Neural cell (in vitro differentiated cells): Measurements from ENCODE around the gene EPHA6. TPM values are rescaled to one million over a fixed set of nuclear protein-coding genes. Genes with fewer than 3 reads are reported as not detected.

ENCODE experiments used
- H2AFZ ChIP-seq: fragments of 200-600, 300-800 bp; sonication (generic), shearing (Covaris generic); 2 replicates; pipeline ENCODE4 v1.6.0; 2014; ENCODE audit warnings: low read depth, mild to moderate bottlenecking, antibody characterized with exemption, low read length, moderate library complexity
- H3F3A ChIP-seq: fragments of 200-600 bp; shearing (Covaris generic); 2 replicates; pipeline ENCODE4 v1.6.1; 2016; ENCODE audit warnings: mild to moderate bottlenecking, moderate library complexity, mixed read lengths, antibody characterized with exemption, low read length; ENCODE audit not compliant: insufficient read depth, poor library complexity, severe bottlenecking
- H3K27ac ChIP-seq: fragments of 200-600, 300-800 bp; sonication (generic), shearing (Covaris generic); 2 replicates; pipeline ENCODE4 v1.5.1; 2014; ENCODE audit warnings: mild to moderate bottlenecking, low read length, moderate library complexity
- H3K27me3 ChIP-seq: fragments of 300-800, 200-600 bp; sonication (generic), shearing (Covaris generic); 2 replicates; pipeline ENCODE4 v1.6.0; 2014; ENCODE audit warnings: mild to moderate bottlenecking, low read depth, low read length, moderate library complexity; ENCODE audit not compliant: insufficient read depth
- H3K36me3 ChIP-seq: fragments of 300-800, 200-600 bp; sonication (generic), shearing (Covaris generic); 2 replicates; pipeline ENCODE4 v1.5.1; 2014; ENCODE audit warnings: mild to moderate bottlenecking, antibody characterized with exemption, low read length, moderate library complexity; ENCODE audit not compliant: insufficient read depth
- H3K4me2 ChIP-seq: fragments of 300-800, 200-600 bp; sonication (generic), shearing (Covaris generic); 2 replicates; pipeline ENCODE4 v1.6.0; 2014; ENCODE audit warnings: mild to moderate bottlenecking, low read length
- H3K4me3 ChIP-seq: fragments of 300-800, 200-600 bp; sonication (generic), shearing (Covaris generic); 2 replicates; pipeline ENCODE4 v1.5.1; 2014; ENCODE audit warnings: mild to moderate bottlenecking, low read length, moderate library complexity
- H3K79me2 ChIP-seq: fragments of 200-600 bp; shearing (Covaris generic); replicated peaks from 2 replicates; pipeline ENCODE4 v1.6.0; 2014; ENCODE audit warnings: mild to moderate bottlenecking, low read length, moderate library complexity; ENCODE audit not compliant: insufficient read depth
- H3K9ac ChIP-seq: fragments of 300-800, 200-600 bp; sonication (generic), shearing (Covaris generic); 2 replicates; pipeline ENCODE4 v1.6.1; 2016; ENCODE audit warnings: mild to moderate bottlenecking, low read length, mixed read lengths
- H3K9me2 ChIP-seq: fragments of 200-600 bp; shearing (Covaris generic); 2 replicates; pipeline ENCODE4 v1.6.1; 2016; ENCODE audit warnings: mild to moderate bottlenecking, low read length, mixed read lengths; ENCODE audit not compliant: insufficient read depth
- H3K9me3 ChIP-seq: fragments of 200-600, 300-800 bp; sonication (generic), shearing (Covaris generic); 2 replicates; pipeline ENCODE4 v1.6.1; 2016; ENCODE audit warnings: mild to moderate bottlenecking, mixed run types, low read length, moderate library complexity, mixed read lengths
- H4K20me1 ChIP-seq: fragments of 200-600 bp; shearing (Covaris generic); 2 replicates; pipeline ENCODE4 v1.6.1; 2016; ENCODE audit warnings: mild to moderate bottlenecking, mixed run types; ENCODE audit not compliant: insufficient read depth
- EP300 ChIP-seq: fragments of 450-650 bp; conservative IDR thresholded peaks from 2 replicates; pipeline ENCODE4 v1.6.1; 2014; ENCODE audit warnings: antibody characterized with exemption, mild to moderate bottlenecking, moderate library complexity; ENCODE audit not compliant: poor library complexity, severe bottlenecking
- EZH2 ChIP-seq: fragments of 200-600, 300-800 bp; shearing (Covaris generic), sonication (generic); IDR thresholded peaks from 2 replicates; pipeline ENCODE4 v1.6.1; 2014; ENCODE audit warnings: antibody characterized with exemption, low read length, borderline replicate concordance, mild to moderate bottlenecking; ENCODE audit not compliant: insufficient read depth, poor library complexity, severe bottlenecking
- MXI1 ChIP-seq: fragments of 450-650 bp; conservative IDR thresholded peaks from 2 replicates; pipeline ENCODE4 v1.6.1; 2014; ENCODE audit warnings: antibody characterized with exemption, mild to moderate bottlenecking; ENCODE audit not compliant: poor library complexity, severe bottlenecking
- POLR2AphosphoS5 ChIP-seq: IDR thresholded peaks from 2 replicates; pipeline ENCODE4 v1.6.1; 2012
- RAD21 ChIP-seq: fragments of 450-650 bp; conservative IDR thresholded peaks from 2 replicates; pipeline ENCODE4 v1.6.1; 2014; ENCODE audit warnings: antibody characterized with exemption, mild to moderate bottlenecking, moderate library complexity
- SMC3 ChIP-seq: fragments of 450-650 bp; conservative IDR thresholded peaks from 2 replicates; pipeline ENCODE4 v1.6.1; 2014; ENCODE audit warnings: antibody characterized with exemption, mild to moderate bottlenecking, moderate library complexity; ENCODE audit not compliant: poor library complexity
- TAF1 ChIP-seq: IDR thresholded peaks from 2 replicates; pipeline ENCODE4 v1.6.1; 2012; ENCODE audit warnings: low read depth
- polyA plus RNA-seq: library from polyadenylated mRNA; depleted of rRNA; stranded (reverse); fragments of >200 nt; gene quantifications from 2 replicates; pipeline ENCODE4 v1.2.3, GENCODE V29; 2014
- TF ChIP-seq, protein P1 (sequence below): fragments of 450-650 bp; IDR thresholded peaks from 2 replicates; pipeline ENCODE4 v1.5.1; 2014; ENCODE audit warnings: antibody characterized with exemption, mild to moderate bottlenecking, moderate library complexity; ENCODE audit not compliant: poor library complexity, severe bottlenecking
- TF ChIP-seq, protein P2 (sequence below): IDR thresholded peaks from 2 replicates; pipeline ENCODE4 v1.6.1; 2012; ENCODE audit warnings: borderline replicate concordance

EPHA6 gene
- polyA plus RNA-seq, 1 donor from 2014 or later: 0.56 TPM

DNA sequence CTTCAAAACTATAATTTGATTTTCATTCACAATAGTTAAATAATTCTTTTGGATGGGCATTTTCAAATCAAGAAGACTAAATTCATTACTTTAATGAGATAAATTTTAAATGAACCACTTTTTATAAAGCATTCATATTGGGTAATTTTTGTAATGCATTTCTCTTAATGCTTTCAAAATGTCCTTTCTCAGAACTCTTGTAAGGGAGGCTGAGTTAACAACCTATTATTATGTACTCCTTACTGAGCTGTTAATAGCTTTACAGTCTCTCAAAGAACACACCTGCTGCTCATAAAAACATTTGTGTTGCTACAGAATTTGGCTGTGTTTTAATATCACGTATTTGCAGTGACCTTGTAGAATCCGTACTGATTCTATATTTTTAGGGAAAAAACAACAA is 616.2 kb downstream of the EPHA6 start:
- no peaks in the 10 kb centered on the region for H3K36me3 ChIP-seq
- no peaks in the 10 kb centered on the region for H3K79me2 ChIP-seq
- no peaks in the 10 kb centered on the region for H3K9me2 ChIP-seq
- peak; percentile 21 for TF ChIP-seq POLR2AphosphoS5
- TF ChIP-seq EZH2: no peak
- H3K27me3 ChIP-seq: no peaks in the 10 kb centered on the region
- no peaks in the 10 kb centered on the region for H3K9me3 ChIP-seq
- no peaks in the 10 kb centered on the region for H4K20me1 ChIP-seq
- H3K9ac ChIP-seq: no peak overlapping the region
- H3K4me3 ChIP-seq: no peak overlapping the region
- H3K4me2 ChIP-seq: no peak overlapping the region
- H3K27ac ChIP-seq: no peak overlapping the region
- H2AFZ ChIP-seq: no peak overlapping the region
- H3F3A ChIP-seq: no peaks in the 10 kb centered on the region

DNA sequence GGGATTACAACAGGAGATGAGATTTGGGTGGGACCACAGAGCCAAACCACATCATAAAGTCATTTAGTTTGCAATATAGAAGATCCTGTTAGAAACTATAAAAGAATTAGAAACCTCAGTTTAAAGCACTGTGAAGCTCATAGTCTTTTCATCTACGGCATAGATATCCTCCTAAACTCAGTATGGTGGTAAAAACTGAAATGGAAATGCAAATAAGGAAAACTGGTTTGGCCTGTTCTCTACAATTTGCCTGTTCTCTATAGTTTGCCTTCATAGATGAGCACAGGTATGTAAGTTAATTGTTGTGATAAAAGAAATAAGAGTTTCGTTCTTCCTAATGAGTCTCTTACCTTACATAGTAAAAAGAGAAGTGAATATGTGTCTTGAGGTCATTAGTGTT is 618.5 kb downstream of the EPHA6 start:
- Histone ChIP-seq H3K36me3 (no peaks in the 10 kb centered on the region), H3K79me2 (no peaks in the 10 kb centered on the region), H3K27me3 (no peaks in the 10 kb centered on the region), H3K9me2 (no peaks in the 10 kb centered on the region), H3K27ac (no peak overlapping the region), H3K4me2 (no peak overlapping the region), H2AFZ (no peak overlapping the region), H3K9me3 (no peaks in the 10 kb centered on the region), H3K9ac (no peak overlapping the region), H3K4me3 (no peak overlapping the region), H3F3A (no peaks in the 10 kb centered on the region), H4K20me1 (no peaks in the 10 kb centered on the region)
- no peak for TF ChIP-seq EP300
- TF ChIP-seq, protein P1, sequence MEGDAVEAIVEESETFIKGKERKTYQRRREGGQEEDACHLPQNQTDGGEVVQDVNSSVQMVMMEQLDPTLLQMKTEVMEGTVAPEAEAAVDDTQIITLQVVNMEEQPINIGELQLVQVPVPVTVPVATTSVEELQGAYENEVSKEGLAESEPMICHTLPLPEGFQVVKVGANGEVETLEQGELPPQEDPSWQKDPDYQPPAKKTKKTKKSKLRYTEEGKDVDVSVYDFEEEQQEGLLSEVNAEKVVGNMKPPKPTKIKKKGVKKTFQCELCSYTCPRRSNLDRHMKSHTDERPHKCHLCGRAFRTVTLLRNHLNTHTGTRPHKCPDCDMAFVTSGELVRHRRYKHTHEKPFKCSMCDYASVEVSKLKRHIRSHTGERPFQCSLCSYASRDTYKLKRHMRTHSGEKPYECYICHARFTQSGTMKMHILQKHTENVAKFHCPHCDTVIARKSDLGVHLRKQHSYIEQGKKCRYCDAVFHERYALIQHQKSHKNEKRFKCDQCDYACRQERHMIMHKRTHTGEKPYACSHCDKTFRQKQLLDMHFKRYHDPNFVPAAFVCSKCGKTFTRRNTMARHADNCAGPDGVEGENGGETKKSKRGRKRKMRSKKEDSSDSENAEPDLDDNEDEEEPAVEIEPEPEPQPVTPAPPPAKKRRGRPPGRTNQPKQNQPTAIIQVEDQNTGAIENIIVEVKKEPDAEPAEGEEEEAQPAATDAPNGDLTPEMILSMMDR: no peak
- TF ChIP-seq, protein P2, sequence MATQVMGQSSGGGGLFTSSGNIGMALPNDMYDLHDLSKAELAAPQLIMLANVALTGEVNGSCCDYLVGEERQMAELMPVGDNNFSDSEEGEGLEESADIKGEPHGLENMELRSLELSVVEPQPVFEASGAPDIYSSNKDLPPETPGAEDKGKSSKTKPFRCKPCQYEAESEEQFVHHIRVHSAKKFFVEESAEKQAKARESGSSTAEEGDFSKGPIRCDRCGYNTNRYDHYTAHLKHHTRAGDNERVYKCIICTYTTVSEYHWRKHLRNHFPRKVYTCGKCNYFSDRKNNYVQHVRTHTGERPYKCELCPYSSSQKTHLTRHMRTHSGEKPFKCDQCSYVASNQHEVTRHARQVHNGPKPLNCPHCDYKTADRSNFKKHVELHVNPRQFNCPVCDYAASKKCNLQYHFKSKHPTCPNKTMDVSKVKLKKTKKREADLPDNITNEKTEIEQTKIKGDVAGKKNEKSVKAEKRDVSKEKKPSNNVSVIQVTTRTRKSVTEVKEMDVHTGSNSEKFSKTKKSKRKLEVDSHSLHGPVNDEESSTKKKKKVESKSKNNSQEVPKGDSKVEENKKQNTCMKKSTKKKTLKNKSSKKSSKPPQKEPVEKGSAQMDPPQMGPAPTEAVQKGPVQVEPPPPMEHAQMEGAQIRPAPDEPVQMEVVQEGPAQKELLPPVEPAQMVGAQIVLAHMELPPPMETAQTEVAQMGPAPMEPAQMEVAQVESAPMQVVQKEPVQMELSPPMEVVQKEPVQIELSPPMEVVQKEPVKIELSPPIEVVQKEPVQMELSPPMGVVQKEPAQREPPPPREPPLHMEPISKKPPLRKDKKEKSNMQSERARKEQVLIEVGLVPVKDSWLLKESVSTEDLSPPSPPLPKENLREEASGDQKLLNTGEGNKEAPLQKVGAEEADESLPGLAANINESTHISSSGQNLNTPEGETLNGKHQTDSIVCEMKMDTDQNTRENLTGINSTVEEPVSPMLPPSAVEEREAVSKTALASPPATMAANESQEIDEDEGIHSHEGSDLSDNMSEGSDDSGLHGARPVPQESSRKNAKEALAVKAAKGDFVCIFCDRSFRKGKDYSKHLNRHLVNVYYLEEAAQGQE: no peak
- TF ChIP-seq RAD21: no peak
- TF ChIP-seq SMC3: no peak
- no peak for TF ChIP-seq POLR2AphosphoS5
- TF ChIP-seq MXI1: no peak
- TF ChIP-seq EZH2: no peak
- no peak for TF ChIP-seq TAF1

DNA sequence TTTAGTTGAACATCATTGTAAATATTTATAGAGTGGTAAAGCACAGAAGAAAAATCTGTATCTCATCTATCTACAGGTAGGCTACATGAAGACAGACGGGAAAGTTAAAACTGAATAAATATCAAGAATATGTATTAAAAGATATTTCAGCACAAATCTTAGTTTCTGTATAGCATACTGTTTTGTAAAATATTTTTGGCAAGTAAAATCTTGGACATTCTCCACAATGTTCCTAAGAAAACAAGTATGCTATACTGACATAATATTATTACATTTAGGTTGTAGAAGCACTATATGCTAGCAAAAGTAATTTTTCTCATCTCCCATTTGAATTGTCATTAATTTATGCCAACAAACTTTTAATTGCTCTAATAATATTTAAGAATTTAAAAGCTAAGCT is 623.7 kb downstream of the EPHA6 start:
- H3K4me2 ChIP-seq: no peak overlapping the region
- H4K20me1 ChIP-seq: no peaks in the 10 kb centered on the region
- no peak overlapping the region for H2AFZ ChIP-seq
- H3K79me2 ChIP-seq: no peaks in the 10 kb centered on the region
- H3K27me3 ChIP-seq: no peaks in the 10 kb centered on the region
- H3K9me2 ChIP-seq: no peaks in the 10 kb centered on the region
- no peak overlapping the region for H3K27ac ChIP-seq
- no peaks in the 10 kb centered on the region for H3K9me3 ChIP-seq
- H3K4me3 ChIP-seq: no peak overlapping the region
- H3K36me3 ChIP-seq: no peaks in the 10 kb centered on the region
- H3K9ac ChIP-seq: no peak overlapping the region
- no peaks in the 10 kb centered on the region for H3F3A ChIP-seq
- TF ChIP-seq, protein P2: no peak
- no peak for TF ChIP-seq RAD21
- no peak for TF ChIP-seq SMC3
- TF ChIP-seq, protein P1: no peak
- TF ChIP-seq EP300: no peak
- TF ChIP-seq EZH2: no peak
- TF ChIP-seq MXI1: no peak
- no peak for TF ChIP-seq TAF1
- no peak for TF ChIP-seq POLR2AphosphoS5
